Hepatocyte (in vitro differentiated cells): ENCODE measurements around the gene KRTAP16-1.
"Not testable (repeated sequence)": the region's sequence is repeated elsewhere in the genome, so short reads cannot be mapped to it uniquely, and the experiment has no call there.

Experiments used
- EZH2 ChIP-seq: fragments of 200-600 bp; sonication (generic); IDR thresholded peaks from 2 replicates; pipeline ENCODE4 v1.6.1; 2016; ENCODE audit warnings: antibody characterized with exemption, mild to moderate bottlenecking, borderline replicate concordance
- EZH2phosphoT487 ChIP-seq: fragments of 200-600 bp; sonication (generic); IDR thresholded peaks from one replicate; pipeline ENCODE4 v1.6.1; 2018; ENCODE audit warnings: antibody characterized with exemption, mild to moderate bottlenecking, low read depth, moderate library complexity; ENCODE audit not compliant: unreplicated experiment, severe bottlenecking
- TF ChIP-seq, protein P1 (sequence below): fragments of 200-600 bp; sonication (generic); IDR thresholded peaks from 2 replicates; pipeline ENCODE4 v1.5.1; 2016; ENCODE audit warnings: antibody characterized with exemption, mild to moderate bottlenecking; ENCODE audit not compliant: poor library complexity

DNA sequence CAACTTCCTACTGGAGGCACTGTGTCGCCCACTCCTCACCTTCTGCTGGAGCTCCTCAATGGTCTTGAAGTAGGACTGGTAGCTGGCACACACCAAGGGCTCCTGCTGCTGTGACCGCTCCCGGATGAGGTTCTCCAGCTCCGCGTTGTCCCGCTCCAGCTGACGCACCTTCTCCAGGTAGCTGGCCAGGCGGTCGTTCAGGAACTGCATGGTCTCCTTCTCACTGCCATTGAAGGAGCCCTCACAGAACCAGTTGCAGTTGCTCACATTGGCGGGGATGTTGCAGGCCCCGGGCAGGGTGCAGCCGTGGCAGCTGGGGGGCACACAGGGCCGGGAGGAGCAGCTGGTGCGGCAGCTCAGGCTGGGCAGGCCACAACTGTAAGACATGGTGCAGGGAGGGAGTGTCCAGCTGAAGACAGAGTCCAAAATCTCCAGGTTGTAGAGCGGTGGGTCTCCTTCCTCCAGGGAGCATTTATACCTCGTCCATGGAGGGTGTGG lies 41.3 kb upstream of the KRTAP16-1 start, which contains the start of gene KRT33A:
- TF ChIP-seq, protein P1, sequence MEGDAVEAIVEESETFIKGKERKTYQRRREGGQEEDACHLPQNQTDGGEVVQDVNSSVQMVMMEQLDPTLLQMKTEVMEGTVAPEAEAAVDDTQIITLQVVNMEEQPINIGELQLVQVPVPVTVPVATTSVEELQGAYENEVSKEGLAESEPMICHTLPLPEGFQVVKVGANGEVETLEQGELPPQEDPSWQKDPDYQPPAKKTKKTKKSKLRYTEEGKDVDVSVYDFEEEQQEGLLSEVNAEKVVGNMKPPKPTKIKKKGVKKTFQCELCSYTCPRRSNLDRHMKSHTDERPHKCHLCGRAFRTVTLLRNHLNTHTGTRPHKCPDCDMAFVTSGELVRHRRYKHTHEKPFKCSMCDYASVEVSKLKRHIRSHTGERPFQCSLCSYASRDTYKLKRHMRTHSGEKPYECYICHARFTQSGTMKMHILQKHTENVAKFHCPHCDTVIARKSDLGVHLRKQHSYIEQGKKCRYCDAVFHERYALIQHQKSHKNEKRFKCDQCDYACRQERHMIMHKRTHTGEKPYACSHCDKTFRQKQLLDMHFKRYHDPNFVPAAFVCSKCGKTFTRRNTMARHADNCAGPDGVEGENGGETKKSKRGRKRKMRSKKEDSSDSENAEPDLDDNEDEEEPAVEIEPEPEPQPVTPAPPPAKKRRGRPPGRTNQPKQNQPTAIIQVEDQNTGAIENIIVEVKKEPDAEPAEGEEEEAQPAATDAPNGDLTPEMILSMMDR: not testable (repeated sequence)
- not testable (repeated sequence) for TF ChIP-seq EZH2, EZH2phosphoT487
